H9 (cell line): ENCODE data around the gene FDX2. TPM values are rescaled to one million over a fixed set of nuclear protein-coding genes. Genes with fewer than 3 reads are reported as not detected.

Source experiments
- DNase-seq: peaks from one replicate; pipeline ENCODE4 v3.0.0-alpha.2; 2017
- H2AFZ ChIP-seq: one replicate; pipeline ENCODE4 v1.6.1; 2013; ENCODE audit warnings: mild to moderate bottlenecking, low read length, control low read depth, moderate library complexity
- H2AK5ac ChIP-seq: 2 replicates; pipeline ENCODE4 v1.6.1; 2013; ENCODE audit warnings: low read length, control low read depth, mixed read lengths; ENCODE audit not compliant: insufficient read length
- H2BK120ac ChIP-seq: one replicate; pipeline ENCODE4 v1.6.1; 2013; ENCODE audit warnings: low read depth, mild to moderate bottlenecking, low read length, control low read depth, inconsistent platforms; ENCODE audit not compliant: poor library complexity, severe bottlenecking
- H2BK12ac ChIP-seq: 2 replicates; pipeline ENCODE4 v1.6.1; 2013; ENCODE audit warnings: low read length, control low read depth, mixed read lengths, low read depth; ENCODE audit not compliant: insufficient read length
- H2BK15ac ChIP-seq: 2 replicates; pipeline ENCODE4 v1.6.1; 2013; ENCODE audit warnings: low read depth, low read length, control low read depth
- H2BK20ac ChIP-seq: one replicate; pipeline ENCODE4 v1.6.1; 2013; ENCODE audit warnings: low read depth, mild to moderate bottlenecking, low read length, control low read depth, inconsistent platforms; ENCODE audit not compliant: poor library complexity, severe bottlenecking
- H2BK5ac ChIP-seq: 2 replicates; pipeline ENCODE4 v1.6.1; 2013; ENCODE audit warnings: low read length, control low read depth, mixed read lengths; ENCODE audit not compliant: insufficient read length
- H3K14ac ChIP-seq: 2 replicates; pipeline ENCODE4 v1.6.1; 2013; ENCODE audit warnings: low read length, control low read depth; ENCODE audit not compliant: insufficient read depth
- H3K18ac ChIP-seq: 2 replicates; pipeline ENCODE4 v1.6.1; 2013; ENCODE audit warnings: low read depth, mild to moderate bottlenecking, mixed read lengths, low read length, control low read depth; ENCODE audit not compliant: insufficient read length
- H3K23ac ChIP-seq: 2 replicates; pipeline ENCODE4 v1.6.1; 2013; ENCODE audit warnings: low read length, control low read depth, mixed read lengths, low read depth; ENCODE audit not compliant: insufficient read length
- H3K23me2 ChIP-seq: 2 replicates; pipeline ENCODE4 v1.6.1; 2013; ENCODE audit warnings: low read depth, mild to moderate bottlenecking, mixed read lengths, low read length, control low read depth; ENCODE audit not compliant: insufficient read length, poor library complexity, severe bottlenecking
- H3K27ac ChIP-seq: 2 replicates; pipeline ENCODE4 v1.5.1; 2013; ENCODE audit warnings: low read length, control low read depth, mixed read lengths, low read depth; ENCODE audit not compliant: insufficient read length
- H3K27me3 ChIP-seq: 2 replicates; pipeline ENCODE4 v1.6.1; 2013; ENCODE audit warnings: low read length, control low read depth, inconsistent platforms; ENCODE audit not compliant: insufficient read depth
- H3K4ac ChIP-seq: 2 replicates; pipeline ENCODE4 v1.6.1; 2013; ENCODE audit warnings: low read depth, mild to moderate bottlenecking, control low read depth, inconsistent platforms, low read length, moderate library complexity
- H3K4me1 ChIP-seq: 2 replicates; pipeline ENCODE4 v1.6.1; 2013; ENCODE audit warnings: low read length, control low read depth, inconsistent platforms; ENCODE audit not compliant: insufficient read depth
- H3K4me2 ChIP-seq: 2 replicates; pipeline ENCODE4 v1.6.1; 2013; ENCODE audit warnings: low read length, control low read depth, mixed read lengths; ENCODE audit not compliant: insufficient read length, insufficient read depth
- H3K56ac ChIP-seq: 2 replicates; pipeline ENCODE4 v1.6.1; 2013; ENCODE audit warnings: low read depth, mild to moderate bottlenecking, mixed read lengths, low read length, control low read depth; ENCODE audit not compliant: insufficient read length
- H3K79me1 ChIP-seq: 2 replicates; pipeline ENCODE4 v1.6.1; 2013; ENCODE audit warnings: low read depth, mild to moderate bottlenecking, moderate library complexity, low read length, control low read depth, inconsistent platforms; ENCODE audit not compliant: insufficient read depth, poor library complexity, severe bottlenecking
- H3K79me2 ChIP-seq: 2 replicates; pipeline ENCODE4 v1.6.1; 2013; ENCODE audit warnings: low read length, control low read depth, inconsistent platforms; ENCODE audit not compliant: insufficient read depth
- H3K9ac ChIP-seq: 2 replicates; pipeline ENCODE4 v1.6.1; 2013; ENCODE audit warnings: low read length, control low read depth, mixed read lengths; ENCODE audit not compliant: insufficient read length; ENCODE audit errors: extremely low read depth
- H3K9me3 ChIP-seq: one replicate; pipeline ENCODE4 v1.6.1; 2013; ENCODE audit warnings: low read depth, low read length, inconsistent platforms; ENCODE audit not compliant: control insufficient read depth
- H3T11ph ChIP-seq: one replicate; pipeline ENCODE4 v1.6.1; 2013; ENCODE audit warnings: mild to moderate bottlenecking, low read length, control low read depth, inconsistent platforms
- H4K20me1 ChIP-seq: one replicate; pipeline ENCODE4 v1.6.1; 2013; ENCODE audit not compliant: control insufficient read depth, insufficient read length, insufficient read depth
- H4K5ac ChIP-seq: 2 replicates; pipeline ENCODE4 v1.6.1; 2013; ENCODE audit warnings: low read depth, mild to moderate bottlenecking, mixed read lengths, low read length, control low read depth; ENCODE audit not compliant: insufficient read length
- H4K8ac ChIP-seq: replicated peaks from 2 replicates; pipeline ENCODE4 v1.6.1; 2013; ENCODE audit warnings: low read length, control low read depth, mixed read lengths, low read depth; ENCODE audit not compliant: insufficient read length
- H4K91ac ChIP-seq: 2 replicates; pipeline ENCODE4 v1.6.1; 2013; ENCODE audit warnings: low read depth, mild to moderate bottlenecking, moderate library complexity, mixed read lengths, low read length, control low read depth; ENCODE audit not compliant: insufficient read length
- H3K27ac Mint-ChIP-seq, 3 experiments: 2 replicates in 2 of 3; 3 replicates in 1 of 3; pipeline ENCODE4 v1.8.0; 2020 to 2021; ENCODE audit warnings: mixed read lengths in 3 of 3, mild to moderate bottlenecking in 1 of 3, moderate library complexity in 1 of 3
- H3K27me3 Mint-ChIP-seq: 2 replicates; pipeline ENCODE4 v1.8.0; 2021; ENCODE audit warnings: low read depth, mild to moderate bottlenecking, moderate library complexity, mixed read lengths
- H3K36me3 Mint-ChIP-seq, 3 experiments: 2 replicates in 2 of 3; 3 replicates in 1 of 3; pipeline ENCODE4 v1.8.0; 2020 to 2021; ENCODE audit warnings: low read depth in 3 of 3, mixed read lengths in 3 of 3; ENCODE audit not compliant: insufficient read depth in 1 of 3
- H3K4me1 Mint-ChIP-seq, 2 experiments: 2 replicates each; pipeline ENCODE4 v1.8.0; 2020; ENCODE audit warnings: mixed read lengths in 2 of 2
- H3K4me3 Mint-ChIP-seq, 2 experiments: 2 replicates in 1 of 2; 3 replicates in 1 of 2; pipeline ENCODE4 v1.8.0; 2020 to 2021; ENCODE audit warnings: mild to moderate bottlenecking in 2 of 2, mixed read lengths in 2 of 2, moderate library complexity in 1 of 2
- H3K9me3 Mint-ChIP-seq, 2 experiments: 2 replicates in 1 of 2; 3 replicates in 1 of 2; pipeline ENCODE4 v1.8.0; 2020; ENCODE audit warnings: mild to moderate bottlenecking in 2 of 2, mixed read lengths in 2 of 2, moderate library complexity in 1 of 2
- CTCF ChIP-seq: fragments of 200-600 bp; sonication (generic); conservative IDR thresholded peaks from 3 replicates; pipeline ENCODE4 v1.8.0; 2021; ENCODE audit warnings: antibody characterized with exemption, mild to moderate bottlenecking
- WGBS: extraction: QIAGEN DNeasy Blood & Tissue Kit; methylation state at CpG from one replicate; pipeline ENCODE4 v1.1.7; 2013; ENCODE audit warnings: missing lambda C conversion rate, low lambda C conversion rate, mixed read lengths; ENCODE audit not compliant: insufficient read length; ENCODE audit errors: extremely low coverage; 5-methylcytosine and 5-hydroxymethylcytosine counted together
- total RNA-seq: library from RNA; stranded (reverse); gene quantifications from 2 replicates; pipeline ENCODE4 v1.2.1, GENCODE V29; 2021

FDX2 gene
- total RNA-seq, 1 experiment from 2014 or later, result 27.7 TPM

GRCh38 chr19:10316229-10317044, 622 bp upstream of the FDX2 start:
- Histone ChIP-seq H2BK15ac (no peak overlapping the region), H3K23me2 (peaks cover 3% of the 10 kb centered on the region), H2BK20ac (no peak overlapping the region), H4K8ac (no peak overlapping the region), H3K18ac (no peak overlapping the region), H3K27me3 (no peaks in the 10 kb centered on the region), H4K91ac (no peak overlapping the region), H3K56ac (no peak overlapping the region), H3K4me1 (no peaks in the 10 kb centered on the region), H2BK5ac (no peak overlapping the region), H3K79me1 (no peaks in the 10 kb centered on the region), H3K23ac (no peak overlapping the region), H2AFZ (no peak overlapping the region), H3K27ac (no peak overlapping the region), H2BK120ac (no peak overlapping the region), H2AK5ac (no peak overlapping the region), H3K9me3 (no peaks in the 10 kb centered on the region), H4K20me1 (no peaks in the 10 kb centered on the region), H3K14ac (no peak overlapping the region), H2BK12ac (no peak overlapping the region), H4K5ac (no peak overlapping the region), H3K9ac (no peak overlapping the region), H3K4me2 (peak overlapping the region; percentile 0), H3T11ph (no peak overlapping the region), H3K79me2 (no peaks in the 10 kb centered on the region), H3K4ac (no peak overlapping the region)
- WGBS, result no CpG with 5 or more reads among the region's 19 CpGs
- peaks cover 2% of the 10 kb centered on the region for H3K27me3 Mint-ChIP-seq
- H3K4me1 Mint-ChIP-seq, result peaks cover 11 to 14% of the 10 kb centered on the region in 2 experiments
- peaks cover 13 to 46% (median 26%) of the 10 kb centered on the region in 3 experiments for H3K36me3 Mint-ChIP-seq
- no peaks in the 10 kb centered on the region for H3K9me3 Mint-ChIP-seq
- H3K27ac Mint-ChIP-seq, result peak overlapping the region; percentile 77 to 92 (median 90); a peak in 5 of 7 replicates
- TF ChIP-seq CTCF, result no peak
- peak overlapping the region; percentile 87 to 93 for H3K4me3 Mint-ChIP-seq
- no peak for DNase-seq
